SK-N-SH (cell line): ENCODE data around the gene ATP2B3. TPM values are rescaled to one million over a fixed set of nuclear protein-coding genes. Genes with fewer than 3 reads are reported as not detected.
A peak's percentile ranks its signal among the peaks of the same experiment; 100 is the strongest.

ENCODE experiments used
- CTCF ChIA-PET: fragments of 300-600, 350-600 bp; formaldehyde crosslinking; extraction: SDS; loops from one replicate; lab custom pipeline; 2021; lab: Yijun Ruan, JAX
- POLR2A ChIA-PET: fragments of 350-600 bp; sonication (Branson Sonifier 250); formaldehyde crosslinking; extraction: SDS; loops from one replicate; lab custom pipeline; 2020; ENCODE audit warnings: antibody characterized with exemption, inconsistent platforms; lab: Yijun Ruan, JAX
- DNase-seq: peaks from one replicate; pipeline ENCODE4 v3.0.0; 2012
- H2AFZ ChIP-seq: fragments of 200-600 bp; sonication (generic); 2 replicates; pipeline ENCODE4 v1.8.1; 2016; ENCODE audit warnings: antibody characterized with exemption, mild to moderate bottlenecking, low read depth
- H3F3A ChIP-seq: fragments of 200-600 bp; sonication (generic); replicated peaks from 2 replicates; pipeline ENCODE3; 2016; ENCODE audit warnings: antibody characterized with exemption, mild to moderate bottlenecking; ENCODE audit not compliant: insufficient read depth
- H3K27ac ChIP-seq, 2 experiments: fragments of 200-500 bp in 1 of 2; fragments of 200-600 bp in 1 of 2; sonication (Bioruptor generic) in 1 of 2; sonication (generic), shearing (Covaris generic) in 1 of 2; 2 replicates each; pipeline versions ENCODE4 v1.5.1 to v1.6.1; 2014 to 2016; ENCODE audit warnings: low read depth in 2 of 2, inconsistent platforms in 1 of 2, low read length in 1 of 2, mild to moderate bottlenecking in 1 of 2, mixed read lengths in 1 of 2
- H3K27me3 ChIP-seq: fragments of 200-600 bp; sonication (generic), shearing (Covaris generic); 2 replicates; pipeline ENCODE4 v1.6.1; 2016; ENCODE audit warnings: mixed run types; ENCODE audit not compliant: insufficient read depth
- H3K36me3 ChIP-seq, 2 experiments: fragments of 200-500 bp in 1 of 2; fragments of 200-600 bp in 1 of 2; sonication (Bioruptor generic) in 1 of 2; sonication (generic) in 1 of 2; replicated peaks in 1 of 2; 2 replicates each; pipeline versions ENCODE3 to v1.5.1; 2014 to 2016; ENCODE audit warnings: low read length in 1 of 2, mild to moderate bottlenecking in 1 of 2; ENCODE audit not compliant: insufficient read depth in 2 of 2, control insufficient read depth in 1 of 2
- H3K4me1 ChIP-seq, 2 experiments: fragments of 200-500 bp in 1 of 2; fragments of 200-600 bp in 1 of 2; sonication (Bioruptor generic) in 1 of 2; sonication (generic), shearing (Covaris generic) in 1 of 2; 2 replicates each; pipeline versions ENCODE4 v1.5.1 to v1.6.1; 2014 to 2016; ENCODE audit warnings: low read depth in 1 of 2, low read length in 1 of 2, mixed run types in 1 of 2; ENCODE audit not compliant: insufficient read depth in 2 of 2, control insufficient read depth in 1 of 2
- H3K4me2 ChIP-seq: fragments of 200-600 bp; sonication (generic), shearing (Covaris generic); 2 replicates; pipeline ENCODE4 v1.6.1; 2017; ENCODE audit warnings: mixed run types
- H3K4me3 ChIP-seq, 2 experiments: fragments of 200-500 bp in 1 of 2; fragments of 200-600 bp in 1 of 2; sonication (Bioruptor generic) in 1 of 2; sonication (generic), shearing (Covaris generic) in 1 of 2; 2 replicates each; pipeline versions ENCODE4 v1.5.1 to v1.8.1; 2014 to 2016; ENCODE audit warnings: low read depth in 2 of 2, inconsistent platforms in 1 of 2, low read length in 1 of 2, mild to moderate bottlenecking in 1 of 2, mixed read lengths in 1 of 2, moderate library complexity in 1 of 2
- H3K79me2 ChIP-seq: fragments of 200-600 bp; sonication (generic); 2 replicates; pipeline ENCODE4 v1.8.1; 2017; ENCODE audit warnings: mild to moderate bottlenecking; ENCODE audit not compliant: insufficient read depth
- H3K9ac ChIP-seq: fragments of 200-600 bp; sonication (generic); 2 replicates; pipeline ENCODE4 v1.6.1; 2017; ENCODE audit warnings: mixed run types
- H3K9me2 ChIP-seq: fragments of 200-600 bp; sonication (generic); 2 replicates; pipeline ENCODE4 v1.6.1; 2017; ENCODE audit warnings: mixed run types
- H3K9me3 ChIP-seq: fragments of 200-600 bp; sonication (generic); 2 replicates; pipeline ENCODE4 v1.6.1; 2017; ENCODE audit warnings: mixed run types, mild to moderate bottlenecking, moderate library complexity
- H4K20me1 ChIP-seq: fragments of 200-600 bp; sonication (generic); 2 replicates; pipeline ENCODE4 v1.6.1; 2017; ENCODE audit warnings: mild to moderate bottlenecking, mixed run types; ENCODE audit not compliant: insufficient read depth
- CHD2 ChIP-seq: fragments of 150-350 bp; IDR thresholded peaks from 2 replicates; pipeline ENCODE4 v1.6.1; 2018; ENCODE audit warnings: low read length; ENCODE audit not compliant: partially characterized antibody
- CTCF ChIP-seq: fragments of 200-600 bp; sonication (generic); IDR thresholded peaks from 2 replicates; pipeline ENCODE4 v1.6.1; 2017; ENCODE audit warnings: antibody characterized with exemption, mild to moderate bottlenecking, moderate library complexity
- IRF3 ChIP-seq: fragments of 150-350 bp; IDR thresholded peaks from 2 replicates; pipeline ENCODE4 v1.6.1; 2016; ENCODE audit warnings: mild to moderate bottlenecking, low read depth, low read length
- JUND ChIP-seq: IDR thresholded peaks from 2 replicates; pipeline ENCODE4 v1.4.0; 2012
- NRF1 ChIP-seq: IDR thresholded peaks from 2 replicates; pipeline ENCODE4 v1.6.1; 2012; ENCODE audit warnings: low read depth, mild to moderate bottlenecking, low read length
- POLR2AphosphoS5 ChIP-seq: IDR thresholded peaks from 2 replicates; pipeline ENCODE4 v1.6.1; 2012; ENCODE audit warnings: low read depth, low read length
- RAD21 ChIP-seq: IDR thresholded peaks from 2 replicates; pipeline ENCODE4 v1.6.1; 2012; ENCODE audit warnings: mild to moderate bottlenecking, low read length
- RCOR1 ChIP-seq: fragments of 150-350 bp; IDR thresholded peaks from 2 replicates; pipeline ENCODE4 v1.6.1; 2017; ENCODE audit warnings: antibody characterized with exemption, low read length
- SMC3 ChIP-seq: IDR thresholded peaks from 2 replicates; pipeline ENCODE4 v1.6.1; 2012; ENCODE audit warnings: low read depth, low read length, improper control_type of control experiment
- TAF1 ChIP-seq: IDR thresholded peaks from 2 replicates; pipeline ENCODE4 v1.6.1; 2012; ENCODE audit warnings: low read depth, mild to moderate bottlenecking, low read length, moderate library complexity, borderline replicate concordance
- USF1 ChIP-seq: IDR thresholded peaks from 2 replicates; pipeline ENCODE4 v1.4.0; 2012; ENCODE audit warnings: low read depth, borderline replicate concordance
- WGBS: methylation state at CpG from one replicate; pipeline ENCODE4 v1.1.6; 2017; ENCODE audit warnings: low lambda C conversion rate; 5-methylcytosine and 5-hydroxymethylcytosine counted together
- polyA plus RNA-seq, 3 experiments: library from polyadenylated mRNA; depleted of rRNA; stranded (reverse); fragments of >200 nt; gene quantifications; 2 replicates each; pipeline ENCODE4 v1.2.3, GENCODE V29; 2012

ATP2B3 gene
- polyA plus RNA-seq, 1 of the 3 experiments (the other 2 are of a cell fraction), result 0.16 TPM

- H3K9ac ChIP-seq, result no peak overlapping the region
- H3K4me3 ChIP-seq, result peak overlapping the region in 1 of 2 experiments; percentile 37; a peak in 1 of 4 replicates
- H3K9me3 ChIP-seq, result no peaks in the 10 kb centered on the region
- H2AFZ ChIP-seq, result no peak overlapping the region
- H3K27ac ChIP-seq, result peak overlapping the region in 1 of 2 experiments; percentile 95; a peak in 2 of 4 replicates
- H3K4me2 ChIP-seq, result no peak overlapping the region
- TF ChIP-seq RCOR1 (0 out of 2 replicates have a peak, but pooled peaks have one; percentile 43), CHD2 (peak; percentile 35), CTCF (peak; percentile 91), RAD21 (peak; percentile 77), JUND (no peak), SMC3 (peak; percentile 84)
- no peaks in the 10 kb centered on the region for H3K79me2 ChIP-seq
- ChIA-PET POLR2A (interaction anchor here (1.7 kb wide), 1 partner anchor 13 kb away, joined by 5 read pairs; no protein-coding TSS in a partner anchor), CTCF (interaction anchor here (0.5 to 3.9 kb wide), 50 partner anchors 10 to 599 kb away, joined by 3 to 41 read pairs (median 4); partner anchors contain the start of genes ATP2B3, CCNQ and DUSP9)
- H3K36me3 ChIP-seq, result no peaks in the 10 kb centered on the region
- H3K4me1 ChIP-seq, result peaks cover 0 to 59% of the 10 kb centered on the region in 2 experiments; a peak in 1 of 4 replicates
- WGBS, result 48% methylated on average over 5 of the region's 31 CpGs
- H3F3A ChIP-seq, result no peaks in the 10 kb centered on the region
- DNase-seq, result peak; percentile 88
- no peaks in the 10 kb centered on the region for H3K9me2 ChIP-seq
- peaks cover 41% of the 10 kb centered on the region for H3K27me3 ChIP-seq
- no peaks in the 10 kb centered on the region for H4K20me1 ChIP-seq
Observed at GRCh38 chrX:153539171-153539978, 21.9 kb downstream of the ATP2B3 start.

GRCh38 chrX:153539979-153540358, 22.5 kb downstream of the ATP2B3 start:
- ChIA-PET POLR2A (interaction anchor here (1.7 kb wide), 1 partner anchor 13 kb away, joined by 5 read pairs; no protein-coding TSS in a partner anchor), CTCF (interaction anchor here (0.7 to 3.9 kb wide), 38 partner anchors 9 to 599 kb away, joined by 3 to 41 read pairs (median 6); partner anchors contain the start of genes ATP2B3, CCNQ and DUSP9)
- Histone ChIP-seq H3K27me3 (peaks cover 36% of the 10 kb centered on the region), H3K79me2 (no peaks in the 10 kb centered on the region), H3K4me3 (no peak overlapping the region), H3K9ac (no peak overlapping the region), H2AFZ (no peak overlapping the region), H3K27ac (no peak overlapping the region), H3K9me2 (no peaks in the 10 kb centered on the region), H3K9me3 (no peaks in the 10 kb centered on the region), H3F3A (no peaks in the 10 kb centered on the region)
- WGBS, result 46% methylated on average over 7 of the region's 9 CpGs
- DNase-seq, result no peak
- TF ChIP-seq NRF1, result no peak
- no peak for TF ChIP-seq IRF3
- TF ChIP-seq POLR2AphosphoS5, result no peak
- TF ChIP-seq TAF1, result no peak
- TF ChIP-seq USF1, result no peak
- TF ChIP-seq, all 33 proteins: peak for 0
- no peaks in the 10 kb centered on the region for H3K36me3 ChIP-seq
- peaks cover 0 to 53% of the 10 kb centered on the region in 2 experiments; a peak in 1 of 4 replicates for H3K4me1 ChIP-seq
- no peaks in the 10 kb centered on the region for H4K20me1 ChIP-seq
- H3K4me2 ChIP-seq, result no peak overlapping the region
